CD14-positive monocyte (primary cell): ENCODE measurements around the gene TRAPPC12. TPM values are rescaled to one million over a fixed set of nuclear protein-coding genes. Genes with fewer than 3 reads are reported as not detected.

Source experiments
- DNase-seq, 3 donors: peaks; one replicate each; pipeline ENCODE4 v3.0.0-alpha.2; 2011 to 2022
- H2AFZ ChIP-seq: 2 replicates; pipeline ENCODE4 v1.6.0; 2012; ENCODE audit warnings: mild to moderate bottlenecking, low read depth, low read length, inconsistent platforms; ENCODE audit not compliant: insufficient read depth, poor library complexity, severe bottlenecking
- H3K27ac ChIP-seq, 2 donors: 1 replicate in 1 of 2; 2 replicates in 1 of 2; pipeline ENCODE4 v1.5.1; 2012 to 2013; ENCODE audit warnings: low read length in 2 of 2, control low read depth in 1 of 2, inconsistent platforms in 1 of 2, low read depth in 1 of 2, mild to moderate bottlenecking in 1 of 2
- H3K27me3 ChIP-seq, 2 donors: one replicate each; pipeline versions ENCODE4 v1.6.0 to v1.6.1; 2011 to 2013; ENCODE audit warnings: low read length in 2 of 2; ENCODE audit not compliant: control insufficient read depth in 2 of 2, insufficient read depth in 2 of 2
- H3K36me3 ChIP-seq, 2 donors: replicated peaks in 1 of 2; 1 replicate in 1 of 2; 2 replicates in 1 of 2; pipeline versions ENCODE4 v1.5.1 to v1.6.1; 2012 to 2013; ENCODE audit warnings: low read length in 2 of 2, control low read depth in 1 of 2, inconsistent platforms in 1 of 2, mild to moderate bottlenecking in 1 of 2; ENCODE audit not compliant: insufficient read depth in 2 of 2, control insufficient read depth in 1 of 2
- H3K4me1 ChIP-seq, 2 donors: 1 replicate in 1 of 2; 2 replicates in 1 of 2; pipeline versions ENCODE4 v1.5.1 to v1.6.1; 2012 to 2013; ENCODE audit warnings: low read length in 2 of 2, control low read depth in 1 of 2, inconsistent platforms in 1 of 2, mild to moderate bottlenecking in 1 of 2, moderate library complexity in 1 of 2; ENCODE audit not compliant: insufficient read depth in 2 of 2, control insufficient read depth in 1 of 2
- H3K4me2 ChIP-seq: replicated peaks from 2 replicates; pipeline ENCODE3; 2012; ENCODE audit warnings: low read length, moderate library complexity, mild to moderate bottlenecking; ENCODE audit not compliant: poor library complexity, severe bottlenecking; ENCODE audit errors: extremely low read depth
- H3K4me3 ChIP-seq, 3 experiments: fragments of 200-600 bp in 1 of 3; sonication (generic) in 1 of 3; replicated peaks in 1 of 3; 1 replicate in 2 of 3; 2 replicates in 1 of 3; pipeline ENCODE4 v1.5.1; 2011 to 2013; ENCODE audit warnings: low read length in 3 of 3, mild to moderate bottlenecking in 3 of 3, control low read depth in 2 of 3, low read depth in 2 of 3, inconsistent platforms in 1 of 3, moderate library complexity in 1 of 3
- H3K79me2 ChIP-seq: 2 replicates; pipeline ENCODE4 v1.6.0; 2012; ENCODE audit warnings: mild to moderate bottlenecking, control low read depth, inconsistent platforms, low read length, moderate library complexity; ENCODE audit not compliant: insufficient read depth
- H3K9ac ChIP-seq: 2 replicates; pipeline ENCODE4 v1.6.0; 2017; ENCODE audit warnings: low read length, mild to moderate bottlenecking; ENCODE audit not compliant: insufficient read depth, poor library complexity, severe bottlenecking
- H3K9me3 ChIP-seq, 2 donors: replicated peaks in 1 of 2; 1 replicate in 1 of 2; 2 replicates in 1 of 2; pipeline versions ENCODE4 v1.5.1 to v1.6.1; 2012 to 2013; ENCODE audit warnings: low read length in 2 of 2, control low read depth in 1 of 2; ENCODE audit not compliant: control insufficient read depth in 1 of 2, insufficient read depth in 1 of 2
- H4K20me1 ChIP-seq: 2 replicates; pipeline ENCODE4 v1.6.0; 2012; ENCODE audit warnings: mild to moderate bottlenecking, low read length, control low read depth, moderate library complexity; ENCODE audit not compliant: insufficient read depth
- H3K27ac Mint-ChIP-seq, 7 donors: one replicate each; pipeline ENCODE4 v1.8.0; 2020; ENCODE audit warnings: mild to moderate bottlenecking in 7 of 7, mixed read lengths in 7 of 7, moderate library complexity in 6 of 7, inconsistent platforms in 2 of 7
- H3K27me3 Mint-ChIP-seq, 3 donors: one replicate each; pipeline ENCODE4 v1.8.0; 2021 to 2022; ENCODE audit warnings: low read depth in 3 of 3, mild to moderate bottlenecking in 3 of 3, mixed read lengths in 3 of 3, moderate library complexity in 3 of 3, inconsistent platforms in 1 of 3
- H3K36me3 Mint-ChIP-seq, 2 donors: one replicate each; pipeline ENCODE4 v1.8.0; 2020; ENCODE audit warnings: mixed read lengths in 2 of 2, inconsistent platforms in 1 of 2, mild to moderate bottlenecking in 1 of 2
- H3K4me1 Mint-ChIP-seq: one replicate; pipeline ENCODE4 v1.8.0; 2020; ENCODE audit warnings: mild to moderate bottlenecking, mixed read lengths
- H3K4me3 Mint-ChIP-seq, 2 donors: one replicate each; pipeline ENCODE4 v1.8.0; 2020; ENCODE audit warnings: mild to moderate bottlenecking in 2 of 2, mixed read lengths in 2 of 2, moderate library complexity in 1 of 2
- H3K9me3 Mint-ChIP-seq, 7 donors: one replicate each; pipeline ENCODE4 v1.8.0; 2020 to 2022; ENCODE audit warnings: mixed read lengths in 7 of 7, mild to moderate bottlenecking in 6 of 7, moderate library complexity in 6 of 7, inconsistent platforms in 2 of 7
- CTCF ChIP-seq: fragments of 200-600 bp; IDR thresholded peaks from one replicate; pipeline ENCODE4 v1.8.0; 2022; ENCODE audit warnings: antibody characterized with exemption, mild to moderate bottlenecking
- WGBS: methylation state at CpG from one replicate; pipeline ENCODE4 v1.1.5; 2013; ENCODE audit warnings: missing lambda C conversion rate; ENCODE audit not compliant: insufficient coverage; 5-methylcytosine and 5-hydroxymethylcytosine counted together
- intact Hi-C, 2 donors: fragments of 100-400 bp; cut with micrococcal nuclease; formaldehyde crosslinking; loops; one replicate each; pipeline versions ENCODE4 v1.15.0 to v1.15.1; 2023
- polyA plus RNA-seq, 3 donors: library from polyadenylated mRNA; depleted of rRNA in 1 of 3; unstranded in 2 of 3; stranded (reverse) in 1 of 3; fragments of 300-500 nt in 2 of 3; fragments of >200 nt in 1 of 3; fragmentation: Illumina TruSeq in 2 of 3; gene quantifications; 1 replicate in 2 of 3; 2 replicates in 1 of 3; pipeline ENCODE4 v1.2.3, GENCODE V29; 2012 to 2021

Gene TRAPPC12
- polyA plus RNA-seq, 3 donors: 26.6 to 72.1 (median 44.7) TPM

GRCh38 chr2:3426615-3427014, 47.1 kb downstream of the TRAPPC12 start:
- WGBS: 95% methylated on average over 7 of the region's 14 CpGs
- Histone ChIP-seq H3K4me2 (no peak overlapping the region), H3K9ac (no peak overlapping the region), H3K79me2 (no peaks in the 10 kb centered on the region), H3K36me3 (peaks cover 71 to 96% of the 10 kb centered on the region in 2 donors), H3K27me3 (no peaks in the 10 kb centered on the region), H3K4me3 (no peak overlapping the region), H3K4me1 (no peaks in the 10 kb centered on the region), H4K20me1 (peaks cover 20% of the 10 kb centered on the region), H3K27ac (no peak overlapping the region), H3K9me3 (no peaks in the 10 kb centered on the region), H2AFZ (no peak overlapping the region)
- peaks cover 93 to 96% of the 10 kb centered on the region in 2 donors for H3K36me3 Mint-ChIP-seq
- intact Hi-C loops: loop anchor here in 1 of 2 donors (5.0 kb wide), 1 partner anchor 221 kb away; no protein-coding TSS in a partner anchor
- H3K27me3 Mint-ChIP-seq: no peaks in the 10 kb centered on the region
- peaks cover 6% of the 10 kb centered on the region for H3K4me1 Mint-ChIP-seq
- H3K4me3 Mint-ChIP-seq: peak overlapping the region in 1 of 2 donors; percentile 4
- TF ChIP-seq CTCF: no peak
- no peak overlapping the region for H3K27ac Mint-ChIP-seq
- H3K9me3 Mint-ChIP-seq: peaks cover 0 to 3% (median 0%) of the 10 kb centered on the region in 7 donors
- DNase-seq: no peak

GRCh38 chr2:3427272-3427671, 47.8 kb downstream of the TRAPPC12 start:
- Histone ChIP-seq H3K27ac (no peak overlapping the region), H4K20me1 (peaks cover 20% of the 10 kb centered on the region), H2AFZ (no peak overlapping the region), H3K9ac (no peak overlapping the region), H3K9me3 (no peaks in the 10 kb centered on the region), H3K4me2 (no peak overlapping the region), H3K79me2 (no peaks in the 10 kb centered on the region), H3K27me3 (no peaks in the 10 kb centered on the region), H3K4me1 (no peaks in the 10 kb centered on the region), H3K36me3 (peaks cover 70 to 96% of the 10 kb centered on the region in 2 donors), H3K4me3 (no peak overlapping the region)
- Mint-ChIP-seq H3K27me3 (no peaks in the 10 kb centered on the region), H3K4me1 (peaks cover 6% of the 10 kb centered on the region), H3K9me3 (peaks cover 0 to 3% (median 0%) of the 10 kb centered on the region in 7 donors), H3K36me3 (peaks cover 93 to 96% of the 10 kb centered on the region in 2 donors), H3K4me3 (no peak overlapping the region), H3K27ac (peak overlapping the region in 1 of 7 donors; percentile 48)
- 97% methylated on average over 4 of the region's 6 CpGs for WGBS
- no peak for DNase-seq
- intact Hi-C loops: loop anchor here in 1 of 2 donors (5.0 kb wide), 1 partner anchor 220 kb away; no protein-coding TSS in a partner anchor
- TF ChIP-seq CTCF: no peak
